GM12878 (cell line): Measurements from ENCODE around the gene SMIM35.

Experiments
- BRCA1 ChIP-seq: IDR thresholded peaks from 2 replicates; pipeline ENCODE4 v1.6.1; 2011; ENCODE audit warnings: low read depth, low read length, improper control_type of control experiment
- CREB1 ChIP-seq: IDR thresholded peaks from 2 replicates; pipeline ENCODE4 v1.6.1; 2012; ENCODE audit warnings: low read depth, mild to moderate bottlenecking, inconsistent platforms
- ZNF274 ChIP-seq: IDR thresholded peaks from one replicate; pipeline ENCODE4 v1.8.0; 2011; ENCODE audit not compliant: insufficient read length, insufficient read depth
- TF ChIP-seq, protein P1 (sequence below): fragments of 450-650 bp; IDR thresholded peaks from 2 replicates; pipeline ENCODE4 v1.6.1; 2017; ENCODE audit warnings: mild to moderate bottlenecking

GRCh38 chr11:118079491-118079890, 7.3 kb downstream of the SMIM35 start:
- TF ChIP-seq, protein P1, sequence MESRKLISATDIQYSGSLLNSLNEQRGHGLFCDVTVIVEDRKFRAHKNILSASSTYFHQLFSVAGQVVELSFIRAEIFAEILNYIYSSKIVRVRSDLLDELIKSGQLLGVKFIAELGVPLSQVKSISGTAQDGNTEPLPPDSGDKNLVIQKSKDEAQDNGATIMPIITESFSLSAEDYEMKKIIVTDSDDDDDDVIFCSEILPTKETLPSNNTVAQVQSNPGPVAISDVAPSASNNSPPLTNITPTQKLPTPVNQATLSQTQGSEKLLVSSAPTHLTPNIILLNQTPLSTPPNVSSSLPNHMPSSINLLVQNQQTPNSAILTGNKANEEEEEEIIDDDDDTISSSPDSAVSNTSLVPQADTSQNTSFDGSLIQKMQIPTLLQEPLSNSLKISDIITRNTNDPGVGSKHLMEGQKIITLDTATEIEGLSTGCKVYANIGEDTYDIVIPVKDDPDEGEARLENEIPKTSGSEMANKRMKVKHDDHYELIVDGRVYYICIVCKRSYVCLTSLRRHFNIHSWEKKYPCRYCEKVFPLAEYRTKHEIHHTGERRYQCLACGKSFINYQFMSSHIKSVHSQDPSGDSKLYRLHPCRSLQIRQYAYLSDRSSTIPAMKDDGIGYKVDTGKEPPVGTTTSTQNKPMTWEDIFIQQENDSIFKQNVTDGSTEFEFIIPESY = no peak
- no peak for TF ChIP-seq ZNF274
- TF ChIP-seq BRCA1 = no peak
- TF ChIP-seq CREB1 = no peak
